Upper lobe of left lung (tissue), 4 donors: ENCODE data around the gene ZNF710.

Source experiments
- CTCF ChIP-seq, 6 experiments: fragments of 450-650 bp in 4 of 6; fragments of 200-600 bp in 2 of 6; sonication (generic) in 2 of 6; IDR thresholded peaks; one replicate each; pipeline ENCODE4 v1.5.1; 2016 to 2019; ENCODE audit warnings: antibody characterized with exemption in 6 of 6
- EP300 ChIP-seq, 4 donors: sonication (generic); formaldehyde crosslinking; IDR thresholded peaks; one replicate each; pipeline ENCODE4 v1.5.1; 2017; ENCODE audit warnings: antibody characterized with exemption in 4 of 4, control low read depth in 2 of 4
- POLR2A ChIP-seq, 4 donors: fragments of 450-650 bp; IDR thresholded peaks; one replicate each; pipeline ENCODE4 v1.5.1; 2016 to 2017; ENCODE audit warnings: antibody characterized with exemption in 4 of 4, mild to moderate bottlenecking in 2 of 4
- POLR2AphosphoS5 ChIP-seq, 2 donors: sonication (generic); formaldehyde crosslinking; IDR thresholded peaks; one replicate each; pipeline ENCODE4 v1.5.1; 2017; ENCODE audit warnings: antibody characterized with exemption in 2 of 2

- TF ChIP-seq POLR2A (IDR thresholded peaks at IDR 0.05) = no peak
- no peak for TF ChIP-seq POLR2AphosphoS5 (IDR thresholded peaks at IDR 0.05)
- TF ChIP-seq CTCF (IDR thresholded peaks at IDR 0.05) = no peak
- TF ChIP-seq EP300 (IDR thresholded peaks at IDR 0.05) = no peak
Observed at GRCh38 chr15:90025489-90026033, 24.4 kb downstream of the ZNF710 start.
